GM18505 (cell line): ENCODE results near the gene SVOPL.

Experiments used
- ATAC-seq: cut with Tn5 transposase; IDR thresholded peaks from one replicate; pipeline ENCODE4 v1.9.1; 2021; ENCODE audit not compliant: unreplicated experiment
- POLR2A ChIP-seq: IDR thresholded peaks from 4 replicates; pipeline ENCODE4 v1.6.1; 2011; ENCODE audit warnings: borderline replicate concordance; ENCODE audit not compliant: insufficient read depth, insufficient read length; ENCODE audit errors: extremely low read depth

SVOPL gene

DNA sequence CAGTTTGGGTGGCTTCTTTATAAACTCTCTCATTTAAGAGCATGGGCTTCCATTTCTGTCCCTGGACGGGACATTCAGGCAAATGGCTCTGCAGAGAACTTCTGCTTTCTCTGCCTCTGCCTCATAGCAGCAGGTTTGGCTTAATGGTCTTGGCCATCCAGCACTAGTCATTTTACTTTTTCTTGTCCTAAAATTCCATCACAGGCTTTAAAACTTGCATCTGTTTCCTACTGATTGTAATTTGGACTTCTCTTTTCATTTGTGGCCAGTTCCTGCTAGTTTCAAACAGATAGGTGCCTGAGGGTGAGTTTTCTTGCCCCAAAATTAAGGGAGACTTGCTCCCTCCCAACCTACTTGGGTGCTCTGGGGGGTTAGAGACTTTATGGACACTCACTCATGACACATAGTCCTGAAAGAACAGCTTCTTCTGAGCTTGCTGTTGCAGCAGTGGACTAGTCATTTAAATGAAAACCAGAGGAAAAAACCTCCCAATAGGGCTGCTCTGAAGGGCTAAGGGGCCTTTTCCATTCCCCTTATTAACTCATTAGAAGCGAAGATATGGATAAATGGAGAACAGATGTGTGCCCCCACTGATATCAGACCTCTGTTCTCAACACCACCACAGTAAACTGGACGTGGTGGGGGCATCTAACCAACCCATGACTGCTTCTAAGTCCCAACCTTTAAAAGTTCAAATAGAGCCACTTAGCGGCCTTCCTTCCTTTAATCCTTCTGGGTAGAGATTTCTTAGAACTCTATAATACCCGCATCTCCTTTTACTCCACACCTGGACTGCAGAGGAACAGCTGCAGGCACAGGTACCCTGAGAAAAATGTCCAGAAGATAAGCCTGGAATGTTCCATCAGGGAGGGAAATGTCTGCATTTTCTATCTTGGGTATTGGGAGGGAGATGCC is 38.8 kb downstream of the SVOPL start:
- ATAC-seq: no peak
- TF ChIP-seq POLR2A: no peak

DNA sequence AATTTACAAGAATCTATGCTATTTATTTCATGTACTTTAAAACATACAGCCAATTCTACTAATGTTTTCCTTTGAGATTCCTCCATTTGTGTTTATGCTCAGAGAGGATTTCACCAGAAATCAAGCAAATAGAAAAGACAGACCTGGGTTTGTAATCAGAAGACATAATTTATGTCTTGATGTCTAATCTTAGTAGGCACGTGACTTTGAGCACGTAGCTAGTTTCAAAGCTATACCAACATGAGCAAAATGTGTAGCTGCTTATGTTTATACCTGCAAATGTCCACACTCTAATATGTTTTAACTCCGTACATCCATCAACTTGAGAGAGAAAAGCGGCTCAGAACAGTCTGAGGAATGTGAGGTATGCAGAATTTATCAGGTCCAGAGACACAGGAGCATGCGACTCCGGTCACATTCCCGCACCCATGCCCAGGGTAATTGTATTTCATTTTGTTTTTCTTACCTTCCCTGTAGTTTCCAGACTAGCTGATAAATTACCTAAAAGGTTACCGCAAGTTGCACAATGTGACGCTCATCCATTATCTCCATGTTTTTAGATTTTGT is 40.0 kb downstream of the SVOPL start:
- ATAC-seq: no peak

DNA sequence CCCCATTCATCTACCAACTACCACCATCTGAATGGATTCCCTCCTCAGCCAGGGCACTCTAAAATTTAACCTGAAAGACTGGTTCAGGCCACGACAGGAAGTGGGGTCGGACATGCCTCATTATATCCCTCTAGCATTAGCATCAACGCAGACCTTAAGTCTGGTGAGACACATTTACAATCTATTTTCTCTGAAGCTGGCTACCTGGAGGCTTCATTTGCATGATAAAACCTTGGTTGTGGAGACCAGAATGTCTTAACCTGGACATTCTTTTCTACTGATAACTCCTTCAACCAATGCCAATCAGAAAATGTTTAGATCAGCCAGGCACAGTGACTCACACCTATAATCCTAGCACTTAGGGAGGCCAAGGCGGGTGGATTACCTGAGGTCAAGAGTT is 42.3 kb downstream of the SVOPL start:
- ATAC-seq: no peak
- TF ChIP-seq POLR2A: no peak

More for the DNA sequence above, 40.0 kb downstream of the SVOPL start:
- TF ChIP-seq POLR2A: no peak

DNA sequence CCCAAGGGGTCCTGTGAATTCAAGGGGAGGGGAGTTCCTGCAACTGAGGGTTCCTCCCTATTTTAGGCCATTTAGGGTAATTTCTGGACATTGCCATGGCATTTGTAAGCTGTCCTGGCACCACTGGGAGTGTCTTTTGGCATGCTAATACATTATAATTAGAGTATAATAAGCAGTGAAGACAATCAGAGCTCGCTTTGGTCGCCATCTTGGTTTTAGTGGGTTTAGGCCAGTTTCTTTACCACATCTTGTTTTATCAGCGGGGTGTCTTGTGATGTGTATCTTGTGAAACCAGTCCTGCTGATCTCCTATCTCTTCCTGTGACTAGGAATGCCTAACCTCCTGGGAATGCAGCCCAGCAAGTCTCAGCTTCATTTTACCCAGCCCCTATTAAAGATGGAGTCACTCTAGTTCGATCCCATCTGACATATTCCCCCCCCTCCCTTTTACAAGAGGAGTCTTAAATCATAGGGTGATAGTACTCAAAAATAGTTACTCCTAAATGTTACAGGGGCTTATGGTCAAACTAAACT is 43.2 kb downstream of the SVOPL start:
- ATAC-seq: no peak
- no peak for TF ChIP-seq POLR2A

DNA sequence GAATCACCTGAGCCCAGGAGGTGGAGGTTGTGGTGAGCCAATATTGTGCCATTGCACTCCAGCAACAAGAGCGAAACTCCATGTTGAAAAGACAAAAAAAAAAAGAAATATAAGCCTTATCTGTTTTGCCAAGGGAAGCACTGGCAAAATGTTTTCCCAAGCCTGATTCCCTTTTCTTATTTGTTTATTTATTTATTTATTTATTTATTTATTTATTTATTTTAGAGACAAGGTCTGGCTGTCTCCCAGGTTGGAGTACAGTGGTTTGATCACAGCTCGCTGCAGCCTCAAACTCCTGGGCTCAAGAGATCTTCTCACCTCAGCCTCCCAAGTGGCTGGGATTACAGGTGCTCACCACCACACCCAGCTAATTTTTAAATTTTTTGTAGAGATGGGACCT is 44.2 kb downstream of the SVOPL start:
- TF ChIP-seq POLR2A: no peak
- no peak for ATAC-seq

DNA sequence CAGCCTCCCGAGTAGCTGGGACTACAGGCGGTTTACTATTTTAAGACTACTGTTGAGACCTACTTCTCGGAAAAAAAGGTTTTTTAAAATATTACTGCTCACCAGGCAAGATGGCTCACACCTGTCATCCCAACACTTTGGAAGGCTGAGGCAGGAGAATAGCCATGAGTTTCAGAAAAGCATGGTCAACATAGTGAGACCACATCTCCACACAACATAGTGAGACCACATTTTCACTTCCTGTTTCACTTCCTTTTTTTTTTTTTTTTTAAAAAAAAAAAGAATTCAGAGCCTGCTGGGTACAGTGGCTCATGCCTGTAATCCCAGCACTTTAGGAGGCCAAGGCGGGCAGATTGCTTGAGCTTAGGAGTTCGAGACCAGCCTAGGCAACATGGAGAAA is 46.5 kb downstream of the SVOPL start:
- no peak for TF ChIP-seq POLR2A
- no peak for ATAC-seq

DNA sequence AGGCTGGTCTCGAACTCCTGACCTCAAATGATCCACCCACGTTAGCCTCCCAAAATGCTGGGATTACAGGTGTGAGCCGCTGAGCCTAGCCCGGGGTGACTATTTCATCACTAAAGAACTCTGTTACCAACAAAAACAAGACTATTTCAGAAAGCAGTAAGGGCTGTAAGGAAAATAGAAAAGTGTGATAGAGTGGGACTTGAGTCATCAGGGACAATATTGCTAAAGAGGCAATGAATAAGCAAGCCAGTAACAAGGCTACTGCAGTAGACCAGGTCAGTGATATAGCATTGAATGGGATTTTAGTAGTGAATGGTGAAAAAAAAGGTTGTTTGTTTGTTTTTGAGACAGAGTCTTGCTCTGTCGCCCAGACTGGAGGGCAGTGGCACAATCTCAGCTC is 51.7 kb downstream of the SVOPL start:
- no peak for ATAC-seq
- no peak for TF ChIP-seq POLR2A

DNA sequence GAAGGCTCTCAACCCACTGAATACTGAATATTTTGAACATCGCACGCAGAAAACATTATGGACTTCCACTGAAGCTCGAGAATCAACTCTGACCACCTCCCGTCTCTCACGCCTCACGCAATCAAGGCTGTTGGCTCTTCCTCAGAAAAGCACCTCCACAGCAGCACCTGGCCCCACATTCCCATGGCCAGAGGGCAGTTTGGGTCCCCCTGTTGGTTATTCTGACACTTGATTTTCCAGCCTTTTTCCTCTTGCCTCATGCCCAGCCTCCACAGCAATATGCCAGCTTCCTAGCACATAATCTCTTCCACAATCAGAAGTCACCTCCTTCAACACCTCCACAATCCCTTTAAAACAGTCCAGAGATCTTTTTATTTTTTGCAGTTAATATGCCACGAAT is 55.9 kb downstream of the SVOPL start:
- ATAC-seq: no peak
- no peak for TF ChIP-seq POLR2A

DNA sequence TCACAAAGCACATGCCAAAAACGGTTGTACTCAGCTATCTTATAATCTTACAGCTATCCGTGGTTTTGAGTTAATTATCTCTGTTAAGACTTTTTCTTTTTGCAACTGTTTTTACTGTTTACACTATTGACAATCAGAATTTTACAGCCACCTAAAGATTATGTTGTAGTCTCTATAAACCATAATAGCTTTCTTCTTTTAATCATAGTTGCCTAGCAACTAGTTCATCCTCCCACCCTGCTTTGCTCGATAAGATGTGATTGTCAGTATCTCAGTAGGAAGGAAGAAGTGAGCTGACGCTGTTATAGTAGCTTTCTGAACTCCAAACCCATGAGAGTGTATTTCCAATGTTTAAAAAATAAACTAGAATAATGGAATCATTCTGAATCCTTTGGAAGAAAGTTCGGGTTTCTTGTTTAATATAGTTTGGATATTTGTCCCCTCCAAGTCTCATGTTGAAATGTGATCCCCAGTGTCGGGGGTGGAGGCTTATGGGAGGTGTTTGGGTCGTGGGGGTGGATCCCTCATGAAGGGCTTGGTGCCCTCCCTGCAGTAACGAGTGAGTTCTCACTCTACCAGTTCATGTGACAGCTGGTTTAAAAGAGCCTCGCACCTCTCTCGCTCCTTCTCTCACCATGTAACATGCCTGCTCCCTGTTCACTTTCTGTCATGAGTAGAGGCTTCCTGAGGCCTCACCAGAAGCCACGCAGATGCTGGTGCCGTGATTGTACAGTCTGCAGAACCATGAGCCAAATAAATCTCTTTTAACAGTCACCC is 68.1 kb downstream of the SVOPL start:
- no peak for ATAC-seq
- TF ChIP-seq POLR2A: no peak

DNA sequence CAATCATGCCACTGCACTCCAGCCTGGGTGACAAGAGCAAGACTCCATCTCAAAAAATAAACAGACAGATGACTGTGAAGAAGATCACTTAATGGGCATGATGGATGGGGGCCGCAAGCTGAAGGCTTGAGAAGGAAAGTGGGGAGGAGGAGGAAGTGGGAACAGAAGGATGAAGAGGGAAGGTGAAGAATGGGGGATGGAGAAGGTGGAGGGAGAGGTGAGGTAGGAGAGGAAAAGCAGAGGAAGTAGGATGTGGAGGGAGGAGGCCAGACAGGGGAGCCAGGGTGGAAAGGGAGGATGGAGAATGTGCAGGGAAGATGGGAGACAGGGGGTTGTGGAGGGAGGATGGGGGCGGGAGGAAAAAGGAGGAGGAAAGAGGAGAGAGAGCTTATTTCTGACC is 68.8 kb downstream of the SVOPL start:
- no peak for ATAC-seq
- no peak for TF ChIP-seq POLR2A

DNA sequence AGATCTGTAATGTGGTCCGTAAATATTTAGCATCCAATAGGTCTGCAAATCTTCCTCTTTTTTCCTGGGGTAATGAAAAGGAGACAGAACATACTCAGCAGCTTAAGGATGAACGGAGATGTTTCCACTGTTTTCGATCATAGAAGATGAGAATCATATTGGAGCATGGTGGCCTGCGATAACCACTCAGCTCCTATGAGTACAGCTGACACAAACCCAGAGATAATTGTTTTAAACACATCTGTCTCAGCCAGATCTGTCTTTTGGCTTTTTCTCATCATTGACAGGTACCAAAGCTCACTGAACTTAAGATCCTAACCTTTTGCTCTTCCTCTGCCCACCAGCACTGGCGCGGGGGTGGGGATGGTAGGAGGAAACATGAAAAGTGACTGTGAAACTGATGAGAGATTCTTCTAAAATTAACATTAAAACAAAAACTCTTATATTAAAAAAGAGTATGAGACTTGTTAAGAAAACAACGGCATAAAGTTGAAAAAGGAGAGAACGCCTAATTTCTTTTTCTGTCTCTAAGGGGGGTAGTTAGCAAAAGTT is 71.0 kb downstream of the SVOPL start:
- no peak for TF ChIP-seq POLR2A
- no peak for ATAC-seq

DNA sequence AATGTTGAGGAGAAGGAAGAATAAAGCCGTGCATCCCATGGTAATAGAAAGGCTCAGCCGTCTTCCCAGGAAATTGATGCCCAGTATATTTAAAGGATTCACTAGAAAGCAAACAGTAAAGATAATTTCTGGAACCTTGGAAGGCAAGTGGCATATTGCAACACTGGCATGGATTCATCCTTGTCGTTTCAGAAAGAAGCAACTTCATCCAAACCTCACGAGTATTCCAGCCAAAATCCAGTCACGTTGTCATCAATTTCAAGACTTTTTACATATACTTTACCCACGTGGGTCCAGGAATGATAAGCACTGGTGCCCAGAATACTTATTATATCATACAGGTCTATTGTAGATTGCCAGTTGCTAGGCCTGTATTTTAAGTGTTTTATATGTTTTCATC is 73.8 kb downstream of the SVOPL start:
- ATAC-seq: no peak
- TF ChIP-seq POLR2A: no peak

DNA sequence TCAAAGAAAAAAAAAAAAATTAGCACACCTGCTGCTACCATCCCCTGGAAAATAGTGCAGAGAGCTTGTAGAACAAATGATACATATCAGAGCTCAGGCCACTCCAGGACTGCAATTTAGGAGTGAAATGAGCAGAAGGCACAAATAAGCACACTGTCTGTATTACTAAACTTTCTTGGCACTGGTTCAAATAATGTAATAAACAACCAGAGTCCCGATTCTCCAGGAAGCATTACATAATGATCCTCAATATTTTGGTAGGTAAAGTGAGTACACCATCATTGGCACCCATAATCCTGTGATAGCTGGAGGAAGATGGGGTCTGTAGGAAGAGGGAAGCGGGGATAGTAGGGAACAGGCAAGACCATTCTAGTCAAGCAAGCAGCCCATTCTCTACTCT is 74.3 kb downstream of the SVOPL start:
- no peak for TF ChIP-seq POLR2A
- no peak for ATAC-seq

DNA sequence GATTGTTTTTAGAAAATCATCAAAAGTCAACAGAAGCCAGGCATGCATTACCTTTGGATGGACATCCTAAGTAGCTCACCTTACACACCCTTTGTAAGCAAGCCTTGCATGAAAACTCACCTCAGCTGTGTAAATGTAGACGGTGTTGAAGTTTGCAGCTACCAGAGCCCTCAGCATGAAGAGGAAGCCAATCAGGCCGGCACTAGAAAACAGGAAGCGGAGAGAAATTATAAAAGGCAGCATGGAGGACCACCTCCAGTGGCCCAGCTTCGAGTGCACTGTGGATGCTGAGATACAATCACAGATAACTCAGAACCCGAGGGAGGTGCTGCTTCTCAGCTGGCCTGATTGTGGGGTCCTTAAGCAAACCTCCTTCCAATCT is 75.3 kb downstream of the SVOPL start:
- ATAC-seq: no peak
- no peak for TF ChIP-seq POLR2A
